Neural progenitor cell (in vitro differentiated cells): ENCODE data around the gene TMEM117. TPM values are rescaled to one million over a fixed set of nuclear protein-coding genes. Genes with fewer than 3 reads are reported as not detected.

ENCODE experiments used
- DNase-seq: peaks from one replicate; pipeline ENCODE4 v3.0.0-alpha.2; 2016; ENCODE audit warnings: low spot score
- H2AFZ ChIP-seq: fragments of 200-600 bp; sonication (generic); replicated peaks from 2 replicates; pipeline ENCODE4 v1.6.1; 2016; ENCODE audit warnings: antibody characterized with exemption
- H3F3A ChIP-seq: fragments of 200-600 bp; sonication (generic); 2 replicates; pipeline ENCODE4 v1.6.1; 2016; ENCODE audit warnings: antibody characterized with exemption, low read depth
- H3K27ac ChIP-seq: fragments of 200-600 bp; sonication (generic); 2 replicates; pipeline ENCODE4 v1.5.1; 2016; ENCODE audit warnings: mild to moderate bottlenecking
- H3K27me3 ChIP-seq: fragments of 200-600 bp; sonication (generic); 2 replicates; pipeline ENCODE4 v1.6.1; 2016; ENCODE audit warnings: mild to moderate bottlenecking, moderate library complexity
- H3K36me3 ChIP-seq: fragments of 200-600 bp; sonication (generic); 2 replicates; pipeline ENCODE4 v1.5.1; 2016
- H3K4me1 ChIP-seq: fragments of 200-600 bp; sonication (generic); 2 replicates; pipeline ENCODE4 v1.6.1; 2016; ENCODE audit warnings: mixed run types
- H3K4me2 ChIP-seq: fragments of 200-600 bp; sonication (generic); 2 replicates; pipeline ENCODE4 v1.6.1; 2016
- H3K4me3 ChIP-seq: fragments of 200-600 bp; sonication (generic); 2 replicates; pipeline ENCODE4 v1.5.1; 2016
- H3K79me2 ChIP-seq: fragments of 200-600 bp; sonication (generic); 2 replicates; pipeline ENCODE4 v1.6.1; 2016; ENCODE audit warnings: low read depth
- H3K9ac ChIP-seq: fragments of 200-600 bp; sonication (generic); 2 replicates; pipeline ENCODE4 v1.6.1; 2016
- H3K9me3 ChIP-seq: fragments of 200-600 bp; sonication (generic); 2 replicates; pipeline ENCODE4 v1.5.1; 2016; ENCODE audit warnings: low read depth
- H4K20me1 ChIP-seq: fragments of 200-600 bp; sonication (generic); 2 replicates; pipeline ENCODE4 v1.6.1; 2016; ENCODE audit warnings: low read depth
- H3K27ac Mint-ChIP-seq: 3 replicates; pipeline ENCODE4 v1.8.0; 2021; ENCODE audit warnings: mixed read lengths
- H3K27me3 Mint-ChIP-seq: 2 replicates; pipeline ENCODE4 v1.8.0; 2022; ENCODE audit warnings: low read depth, mild to moderate bottlenecking, inconsistent platforms, moderate library complexity, mixed read lengths; ENCODE audit not compliant: insufficient read depth
- H3K36me3 Mint-ChIP-seq: 3 replicates; pipeline ENCODE4 v1.8.0; 2021; ENCODE audit warnings: mixed read lengths
- H3K4me1 Mint-ChIP-seq: 3 replicates; pipeline ENCODE4 v1.8.0; 2021; ENCODE audit warnings: mixed read lengths
- H3K4me3 Mint-ChIP-seq: 3 replicates; pipeline ENCODE4 v1.8.0; 2021; ENCODE audit warnings: mild to moderate bottlenecking, moderate library complexity, mixed read lengths
- H3K9me3 Mint-ChIP-seq: 3 replicates; pipeline ENCODE4 v1.8.0; 2020; ENCODE audit warnings: mixed read lengths
- CTCF ChIP-seq: fragments of 200-600 bp; sonication (generic); IDR thresholded peaks from 2 replicates; pipeline ENCODE4 v1.5.1; 2017; ENCODE audit warnings: antibody characterized with exemption, mild to moderate bottlenecking
- EZH2 ChIP-seq: fragments of 200-600 bp; sonication (generic); IDR thresholded peaks from 2 replicates; pipeline ENCODE4 v1.6.1; 2017; ENCODE audit warnings: antibody characterized with exemption, mild to moderate bottlenecking, moderate library complexity
- EZH2phosphoT487 ChIP-seq: fragments of 200-600 bp; sonication (generic); IDR thresholded peaks from 2 replicates; pipeline ENCODE4 v1.6.1; 2017; ENCODE audit warnings: antibody characterized with exemption
- total RNA-seq: library from RNA; depleted of rRNA; stranded (reverse); fragments of >200 nt; gene quantifications from 2 replicates; pipeline ENCODE4 v1.2.3, GENCODE V29; 2015; ENCODE audit warnings: low replicate concordance

Gene TMEM117
- total RNA-seq, 1 donor from 2014 or later: 1.6 TPM

GRCh38 chr12:44091948-44092606 lies 256.2 kb downstream of the TMEM117 start:
- DNase-seq: no peak
- H3K4me3 ChIP-seq: no peak overlapping the region
- no peak overlapping the region for H3K27ac ChIP-seq
- H3K9me3 ChIP-seq: no peaks in the 10 kb centered on the region
- no peaks in the 10 kb centered on the region for H3K36me3 ChIP-seq
- TF ChIP-seq EZH2phosphoT487 (no peak), CTCF (no peak), EZH2 (no peak)
- H3F3A ChIP-seq: no peaks in the 10 kb centered on the region
- no peaks in the 10 kb centered on the region for H3K79me2 ChIP-seq
- H4K20me1 ChIP-seq: no peaks in the 10 kb centered on the region
- no peaks in the 10 kb centered on the region for H3K4me1 ChIP-seq
- Mint-ChIP-seq H3K4me1 (no peaks in the 10 kb centered on the region), H3K27ac (no peak overlapping the region), H3K36me3 (no peaks in the 10 kb centered on the region), H3K9me3 (peaks cover 2% of the 10 kb centered on the region), H3K4me3 (no peak overlapping the region), H3K27me3 (no peaks in the 10 kb centered on the region)
- no peaks in the 10 kb centered on the region for H3K27me3 ChIP-seq
- H3K9ac ChIP-seq: no peak overlapping the region
- no peak overlapping the region for H3K4me2 ChIP-seq
- no peak overlapping the region for H2AFZ ChIP-seq

GRCh38 chr12:44098786-44099185 lies 262.9 kb downstream of the TMEM117 start:
- H4K20me1 ChIP-seq: no peaks in the 10 kb centered on the region
- no peak overlapping the region for H3K27ac ChIP-seq
- DNase-seq: no peak
- Mint-ChIP-seq H3K27ac (no peak overlapping the region), H3K9me3 (peaks cover 2% of the 10 kb centered on the region), H3K4me1 (no peaks in the 10 kb centered on the region), H3K27me3 (no peaks in the 10 kb centered on the region), H3K4me3 (no peak overlapping the region), H3K36me3 (peaks cover 2% of the 10 kb centered on the region)
- TF ChIP-seq EZH2phosphoT487 (no peak), CTCF (no peak), EZH2 (no peak)
- H3K36me3 ChIP-seq: no peaks in the 10 kb centered on the region
- no peaks in the 10 kb centered on the region for H3F3A ChIP-seq
- no peak overlapping the region for H3K4me2 ChIP-seq
- H3K27me3 ChIP-seq: no peaks in the 10 kb centered on the region
- H3K79me2 ChIP-seq: no peaks in the 10 kb centered on the region
- no peaks in the 10 kb centered on the region for H3K4me1 ChIP-seq
- H3K9ac ChIP-seq: no peak overlapping the region
- H2AFZ ChIP-seq: no peak overlapping the region
- H3K4me3 ChIP-seq: no peak overlapping the region
- H3K9me3 ChIP-seq: no peaks in the 10 kb centered on the region

- no peak overlapping the region for H3K9ac ChIP-seq
- TF ChIP-seq EZH2 (no peak), CTCF (no peak), EZH2phosphoT487 (no peak)
- H3K36me3 Mint-ChIP-seq: peaks cover 2% of the 10 kb centered on the region
- H3K4me2 ChIP-seq: no peak overlapping the region
- no peaks in the 10 kb centered on the region for H3K4me1 ChIP-seq
- no peaks in the 10 kb centered on the region for H3K36me3 ChIP-seq
- no peaks in the 10 kb centered on the region for H3K9me3 ChIP-seq
- H3K27ac Mint-ChIP-seq: no peak overlapping the region
- no peaks in the 10 kb centered on the region for H3K4me1 Mint-ChIP-seq
- no peak overlapping the region for H3K4me3 ChIP-seq
- no peak overlapping the region for H2AFZ ChIP-seq
- no peak overlapping the region for H3K4me3 Mint-ChIP-seq
- no peaks in the 10 kb centered on the region for H4K20me1 ChIP-seq
- H3K27me3 ChIP-seq: no peaks in the 10 kb centered on the region
- no peaks in the 10 kb centered on the region for H3F3A ChIP-seq
- H3K27me3 Mint-ChIP-seq: no peaks in the 10 kb centered on the region
- H3K9me3 Mint-ChIP-seq: peaks cover 2% of the 10 kb centered on the region
- H3K27ac ChIP-seq: no peak overlapping the region
- H3K79me2 ChIP-seq: no peaks in the 10 kb centered on the region
- DNase-seq: no peak
Observed at GRCh38 chr12:44099486-44099885, 263.6 kb downstream of the TMEM117 start.
